ENCODE results near the gene ITIH4. TPM values are rescaled to one million over a fixed set of nuclear protein-coding genes. Genes with fewer than 3 reads are reported as not detected.
A peak's percentile ranks its signal among the peaks of the same experiment; 100 is the strongest.

ITIH4 gene
- total and polyA plus RNA-seq, 2 donors, result 3.3 to 5.0 TPM

DNA sequence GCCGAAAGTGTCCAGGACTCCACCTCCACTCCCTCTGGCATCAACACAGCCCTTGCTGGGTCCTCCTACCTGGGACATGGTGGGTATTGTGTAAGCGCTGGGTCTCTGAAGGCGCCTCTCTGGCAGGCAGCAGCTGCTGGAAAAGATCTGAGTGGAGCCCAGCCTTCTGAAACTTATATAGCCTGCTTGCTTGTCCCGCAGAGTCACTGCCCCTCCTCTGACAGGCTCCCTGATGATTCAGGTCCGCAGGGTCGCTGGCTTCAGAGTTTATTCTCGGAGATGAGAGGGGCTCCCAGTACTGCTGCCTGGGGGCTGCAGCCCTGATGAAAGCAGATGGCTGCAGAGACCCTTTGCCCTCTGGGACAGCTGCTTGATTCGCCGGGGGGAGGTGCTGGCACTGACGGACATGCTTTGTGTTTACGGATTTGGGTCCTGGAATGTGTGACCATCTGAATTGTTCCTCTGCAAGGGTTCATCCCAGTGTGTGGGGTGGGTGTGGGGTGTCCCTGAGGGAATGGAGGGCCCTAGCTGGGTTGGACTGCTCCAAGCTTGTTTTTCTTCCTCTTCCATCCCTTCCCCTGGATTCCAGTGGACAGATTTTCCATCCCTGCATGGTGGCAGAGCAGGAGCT is 4.5 kb upstream of the ITIH4 start, which contains the start of gene MUSTN1:
TSS of gene MUSTN1 (minus strand) at position 149 of the 631 bp plus-strand sequence. CDS start at position 78, 71 bp downstream.
- no peak for DNase-seq (ENCODE audit: extremely low spot score)
- 27% methylated on average over 11 of the region's 11 CpGs for whole genome bisulfite sequencing
- no peak within 1 kb of the TSS for H3K27ac ChIP-seq (ENCODE audit: low read depth)
- H3K36me3 ChIP-seq (ENCODE audit: insufficient read depth), result no peaks in the 10 kb centered on the region
- peak within 1 kb of the TSS; percentile 4 for H3K4me3 ChIP-seq (ENCODE audit: low read depth, low read length)
- H3K4me1 ChIP-seq (ENCODE audit: insufficient read depth), result no peaks in the 10 kb centered on the region

DNA sequence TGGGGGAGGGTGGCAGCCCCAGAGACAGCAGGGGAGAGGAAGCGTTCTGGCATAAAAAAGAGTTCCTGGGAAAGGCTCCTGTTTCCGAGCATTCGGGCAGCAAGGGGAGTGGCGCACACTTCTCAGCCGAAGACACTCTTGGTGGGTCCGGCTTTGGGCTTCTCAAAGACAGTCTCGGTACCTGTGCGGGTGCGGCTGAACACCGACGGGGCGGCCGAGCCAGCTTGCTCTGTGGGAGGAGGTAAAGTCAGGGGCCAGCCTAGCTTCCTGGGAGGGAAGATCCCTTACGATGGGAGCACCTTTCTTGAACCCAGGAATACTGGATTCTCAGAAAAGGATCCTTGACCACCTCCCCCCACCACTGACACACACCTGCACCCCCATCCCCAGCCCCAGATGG is 2.7 kb upstream of the ITIH4 start:
- H3K4me1 ChIP-seq (ENCODE audit: insufficient read depth), result no peaks in the 10 kb centered on the region
- no peaks in the 10 kb centered on the region for H3K36me3 ChIP-seq (ENCODE audit: insufficient read depth)
- DNase-seq (ENCODE audit: extremely low spot score), result no peak
- WGBS, result 92% methylated on average over 14 of the region's 14 CpGs
- H3K27ac ChIP-seq (ENCODE audit: low read depth), result no peak overlapping the region
- H3K4me3 ChIP-seq (ENCODE audit: low read depth, low read length), result no peak overlapping the region

DNA sequence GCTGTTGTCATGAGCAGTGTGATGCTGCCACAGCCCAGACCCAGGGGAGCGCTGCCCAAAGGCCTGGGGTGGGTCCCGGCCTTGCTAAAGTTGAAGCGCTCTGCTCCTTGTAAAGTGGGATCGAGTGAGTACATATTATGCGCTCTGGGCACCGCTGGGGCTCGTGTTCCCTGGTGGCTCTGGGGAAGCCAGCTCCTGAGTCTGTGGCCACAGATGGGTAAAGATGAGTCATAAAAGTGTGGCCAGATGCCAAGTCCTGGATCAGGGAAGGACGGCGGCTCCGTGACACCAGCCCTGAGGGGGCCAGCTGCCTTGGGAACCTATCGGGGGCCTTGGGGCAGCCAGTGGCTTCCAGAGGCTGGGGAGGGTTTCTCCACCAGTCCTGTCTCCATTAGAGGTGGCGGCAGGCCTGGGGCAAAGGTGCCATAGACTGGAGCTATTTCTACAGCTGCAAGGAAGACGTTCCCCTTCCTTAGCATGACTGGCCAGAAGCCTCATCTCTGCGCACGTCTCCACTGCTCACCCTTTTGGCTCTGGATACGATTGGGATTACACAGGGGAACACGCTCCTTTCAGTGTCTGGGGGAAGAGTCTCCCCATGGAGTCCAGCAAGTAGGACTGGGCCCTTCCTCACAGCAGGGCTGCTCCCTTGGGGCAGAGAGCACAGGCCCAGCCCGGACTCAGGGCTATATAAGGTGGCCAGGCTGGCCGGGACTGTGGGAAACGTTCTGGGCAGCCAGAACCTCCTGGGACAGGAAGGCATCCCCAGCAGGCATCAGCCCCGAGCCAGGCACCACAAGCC is 1.2 kb upstream of the ITIH4 start:
- Histone ChIP-seq H3K4me1 (ENCODE audit: insufficient read depth) (no peaks in the 10 kb centered on the region), H3K4me3 (ENCODE audit: low read depth, low read length) (no peak overlapping the region), H3K27ac (ENCODE audit: low read depth) (peak overlapping the region; percentile 4), H3K36me3 (ENCODE audit: insufficient read depth) (no peaks in the 10 kb centered on the region)
- 33% methylated on average over 21 of the region's 21 CpGs for WGBS
- no peak for DNase-seq (ENCODE audit: extremely low spot score)

DNA sequence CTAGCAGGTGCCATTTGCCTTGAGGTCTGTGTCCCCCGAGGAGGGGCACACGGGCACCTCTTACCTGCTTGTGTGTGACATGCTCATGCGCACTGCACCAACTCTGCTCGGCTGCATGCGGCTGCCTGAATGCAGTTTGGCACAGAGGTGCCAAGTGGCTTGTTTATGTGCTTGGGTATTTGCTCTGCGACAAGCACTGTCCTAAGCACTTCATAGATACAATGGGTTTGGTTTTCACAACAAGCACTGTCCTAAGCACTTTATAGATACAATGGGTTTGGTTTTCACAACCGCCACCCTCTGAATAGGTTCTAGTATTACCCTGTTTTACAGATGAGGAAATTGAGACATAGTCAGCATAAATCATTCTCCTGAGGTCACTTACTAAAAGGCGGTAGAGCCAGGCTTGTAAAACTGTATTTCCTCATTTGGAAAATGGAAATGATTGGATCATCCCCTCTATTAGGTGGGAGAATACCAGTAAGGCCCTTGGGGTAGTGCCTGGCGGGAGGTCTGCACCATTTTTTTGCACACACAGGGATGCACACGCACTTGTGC is 487 bp downstream of the ITIH4 start:
- Histone ChIP-seq H3K4me1 (ENCODE audit: insufficient read depth) (no peaks in the 10 kb centered on the region), H3K27ac (ENCODE audit: low read depth) (no peak overlapping the region)

DNA sequence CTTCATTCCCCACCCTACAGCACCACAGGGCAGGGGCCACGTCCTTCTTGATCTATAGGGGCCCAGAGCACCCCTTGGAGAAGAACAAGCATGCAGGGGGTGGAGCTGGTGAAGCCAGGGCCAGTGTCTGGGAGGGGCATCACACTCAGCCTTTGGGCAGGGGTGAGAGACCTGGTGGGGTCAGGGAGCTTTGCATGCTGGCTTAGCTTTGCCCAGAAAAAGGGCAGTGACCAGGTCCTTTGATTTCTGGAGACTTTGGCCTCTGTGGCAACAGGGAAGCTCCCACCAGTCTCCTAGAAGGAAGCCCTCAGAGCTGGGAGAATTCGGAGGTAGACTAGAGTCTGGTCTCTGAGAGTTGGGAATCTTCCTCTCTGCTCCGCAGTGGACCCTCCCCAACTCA is 990 bp downstream of the ITIH4 start:
- no peak for DNase-seq (ENCODE audit: extremely low spot score)
- H3K27ac ChIP-seq (ENCODE audit: low read depth), result no peak overlapping the region
- WGBS, result 86% methylated on average over 3 of the region's 3 CpGs
- no peaks in the 10 kb centered on the region for H3K4me1 ChIP-seq (ENCODE audit: insufficient read depth)
- no peaks in the 10 kb centered on the region for H3K36me3 ChIP-seq (ENCODE audit: insufficient read depth)
- H3K4me3 ChIP-seq (ENCODE audit: low read depth, low read length), result no peak overlapping the region

More for the DNA sequence above, 487 bp downstream of the ITIH4 start:
- DNase-seq (ENCODE audit: extremely low spot score), result no peak
- whole genome bisulfite sequencing, result 87% methylated on average over 10 of the region's 10 CpGs
- H3K4me3 ChIP-seq (ENCODE audit: low read depth, low read length), result no peak overlapping the region
- no peaks in the 10 kb centered on the region for H3K36me3 ChIP-seq (ENCODE audit: insufficient read depth)

DNA sequence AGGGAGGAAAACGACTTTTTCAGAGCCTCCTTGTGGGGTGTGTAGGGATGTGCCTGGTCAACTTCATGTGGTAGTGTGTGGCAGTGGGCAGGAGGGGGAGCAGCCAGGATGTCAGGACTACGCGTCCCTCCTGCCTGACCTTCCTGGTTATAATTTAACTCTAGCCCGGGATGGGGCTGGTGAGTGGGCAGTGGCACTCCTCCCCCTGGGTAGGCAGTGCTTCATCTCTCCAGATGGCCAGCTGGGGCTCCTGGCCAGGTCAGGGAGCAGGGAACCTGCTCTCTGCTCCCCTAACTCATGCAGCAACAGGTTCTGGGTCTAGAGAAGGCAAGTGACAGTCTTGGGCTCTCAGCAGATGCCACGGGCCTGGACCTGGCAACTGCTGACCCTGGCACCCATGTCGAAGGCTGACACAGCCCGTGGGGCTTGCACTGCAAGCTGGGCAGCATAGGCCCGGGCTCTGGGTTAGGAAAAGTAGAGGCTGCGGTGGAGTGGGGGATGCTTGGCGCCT is 2.6 kb downstream of the ITIH4 start:
- DNase-seq (ENCODE audit: extremely low spot score), result no peak
- no peaks in the 10 kb centered on the region for H3K4me1 ChIP-seq (ENCODE audit: insufficient read depth)
- H3K27ac ChIP-seq (ENCODE audit: low read depth), result no peak overlapping the region
- WGBS, result 73% methylated on average over 10 of the region's 10 CpGs
- no peak overlapping the region for H3K4me3 ChIP-seq (ENCODE audit: low read depth, low read length)
- H3K36me3 ChIP-seq (ENCODE audit: insufficient read depth), result no peaks in the 10 kb centered on the region

DNA sequence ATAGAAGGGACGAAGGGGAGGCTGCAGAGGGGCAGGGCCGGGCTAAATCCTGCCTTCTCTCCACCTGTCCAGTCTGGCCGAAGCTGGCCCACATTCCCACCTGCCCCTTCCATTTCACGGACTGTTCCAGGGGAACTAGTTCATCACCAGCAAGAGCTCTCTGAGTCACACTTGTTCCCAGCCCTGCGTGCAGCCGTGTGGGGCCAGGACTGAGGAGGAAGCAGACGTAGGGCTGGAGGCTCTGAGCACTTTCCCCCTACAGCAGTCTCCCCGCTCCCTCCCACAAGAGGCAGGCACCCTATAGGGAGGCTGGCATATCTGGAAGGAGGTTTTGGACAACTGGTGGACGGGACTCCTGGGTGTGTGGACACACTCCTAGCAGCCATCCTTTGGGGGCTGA is 3.0 kb downstream of the ITIH4 start:
- no peaks in the 10 kb centered on the region for H3K36me3 ChIP-seq (ENCODE audit: insufficient read depth)
- WGBS, result 61% methylated on average over 9 of the region's 9 CpGs
- no peak for DNase-seq (ENCODE audit: extremely low spot score)

DNA sequence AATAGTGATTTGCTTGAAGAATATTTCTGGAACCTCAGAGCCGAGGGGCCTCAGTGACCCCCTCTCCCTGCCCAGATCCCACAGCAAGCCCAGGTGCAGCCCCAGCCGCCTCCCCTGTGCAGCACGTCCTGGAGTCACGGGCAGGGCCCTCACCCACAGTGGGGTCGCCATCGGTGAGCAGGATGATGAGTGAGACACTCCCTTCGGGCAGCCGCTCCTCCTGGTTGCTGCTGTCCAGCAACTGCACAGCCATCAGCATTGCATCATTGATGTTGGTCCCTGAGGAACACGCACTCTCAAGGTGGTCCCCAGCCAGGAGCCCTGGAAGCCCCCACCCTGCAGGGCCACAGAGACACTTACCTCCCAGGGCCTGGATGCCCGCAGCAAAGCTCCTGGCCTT is 6.4 kb downstream of the ITIH4 start:
- no peaks in the 10 kb centered on the region for H3K36me3 ChIP-seq (ENCODE audit: insufficient read depth)
- H3K27ac ChIP-seq (ENCODE audit: low read depth), result no peak overlapping the region
- 94% methylated on average over 10 of the region's 10 CpGs for WGBS
- no peak overlapping the region for H3K4me3 ChIP-seq (ENCODE audit: low read depth, low read length)
- no peak for DNase-seq (ENCODE audit: extremely low spot score)
- H3K4me1 ChIP-seq (ENCODE audit: insufficient read depth), result no peaks in the 10 kb centered on the region

More for the DNA sequence above, 3.0 kb downstream of the ITIH4 start:
- no peak overlapping the region for H3K4me3 ChIP-seq (ENCODE audit: low read depth, low read length)
- no peak overlapping the region for H3K27ac ChIP-seq (ENCODE audit: low read depth)
- no peaks in the 10 kb centered on the region for H3K4me1 ChIP-seq (ENCODE audit: insufficient read depth)

DNA sequence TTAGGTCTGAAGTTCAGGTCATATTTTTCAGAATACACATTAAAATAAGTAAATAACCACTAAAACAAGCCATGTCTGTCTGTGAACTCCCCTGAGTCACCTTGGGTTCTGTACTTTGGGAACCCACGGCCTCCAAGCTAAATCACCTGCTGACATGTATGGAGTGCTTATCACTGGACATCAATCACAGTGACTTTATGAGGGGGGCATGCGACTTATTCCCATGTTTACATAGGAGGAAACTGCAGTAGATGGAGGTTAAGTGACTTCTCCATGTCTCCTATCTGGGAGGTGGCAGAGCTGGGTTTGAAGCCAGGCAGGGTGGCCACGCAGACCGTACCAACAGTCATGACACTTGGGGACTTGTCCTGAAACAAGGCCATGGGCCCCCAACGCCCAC is 8.1 kb downstream of the ITIH4 start:
- no peak overlapping the region for H3K27ac ChIP-seq (ENCODE audit: low read depth)
- no peak for DNase-seq (ENCODE audit: extremely low spot score)
- H3K4me3 ChIP-seq (ENCODE audit: low read depth, low read length), result no peak overlapping the region
- H3K4me1 ChIP-seq (ENCODE audit: insufficient read depth), result no peaks in the 10 kb centered on the region
- WGBS, result 86% methylated on average over 5 of the region's 5 CpGs
- H3K36me3 ChIP-seq (ENCODE audit: insufficient read depth), result no peaks in the 10 kb centered on the region

DNA sequence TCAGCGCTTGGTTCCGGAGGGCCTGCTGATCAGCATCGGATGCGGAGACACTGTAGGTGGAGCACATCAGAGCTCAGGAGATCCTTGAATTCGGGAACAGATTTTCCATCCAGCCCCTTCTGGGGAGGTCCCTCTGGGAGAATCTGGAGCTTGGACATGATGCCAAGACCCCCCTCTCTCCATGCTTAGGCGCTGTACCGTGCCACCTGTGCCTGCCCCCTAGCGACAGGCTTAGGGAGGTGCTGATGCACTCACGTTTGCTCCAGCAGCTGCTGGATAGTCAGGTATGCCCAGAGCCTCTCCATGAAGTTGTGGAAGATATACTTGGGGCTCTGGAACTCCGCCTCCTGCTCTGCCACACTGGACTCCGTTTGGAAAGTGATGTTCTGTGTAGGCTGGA is 9.7 kb downstream of the ITIH4 start:
- Histone ChIP-seq H3K4me1 (ENCODE audit: insufficient read depth) (no peaks in the 10 kb centered on the region), H3K4me3 (ENCODE audit: low read depth, low read length) (no peak overlapping the region), H3K27ac (ENCODE audit: low read depth) (no peak overlapping the region), H3K36me3 (ENCODE audit: insufficient read depth) (no peaks in the 10 kb centered on the region)
- 60% methylated on average over 11 of the region's 11 CpGs for WGBS
- DNase-seq (ENCODE audit: extremely low spot score), result no peak

DNA sequence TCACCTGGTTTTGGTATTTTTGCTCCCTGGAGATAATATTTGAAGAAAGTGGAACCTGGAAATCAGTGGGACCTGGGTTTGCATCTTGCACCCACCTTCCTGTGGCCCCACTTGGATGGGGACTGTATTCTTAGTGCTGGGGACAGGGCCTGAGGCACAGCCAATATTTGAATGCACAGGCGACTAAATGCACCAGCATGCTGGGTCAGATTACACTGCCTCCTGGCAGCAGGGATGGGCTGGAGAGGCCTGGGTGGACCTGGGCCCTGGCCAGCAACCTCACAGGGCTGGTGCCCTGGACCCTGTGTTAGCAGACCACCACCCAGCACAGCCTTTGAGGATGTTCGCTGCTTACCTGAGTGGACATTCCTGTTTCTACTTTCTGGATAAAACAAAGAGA is 10.5 kb downstream of the ITIH4 start:
- no peak for DNase-seq (ENCODE audit: extremely low spot score)
- Histone ChIP-seq H3K4me1 (ENCODE audit: insufficient read depth) (no peaks in the 10 kb centered on the region), H3K36me3 (ENCODE audit: insufficient read depth) (no peaks in the 10 kb centered on the region), H3K4me3 (ENCODE audit: low read depth, low read length) (no peak overlapping the region), H3K27ac (ENCODE audit: low read depth) (no peak overlapping the region)
- 67% methylated on average over 2 of the region's 2 CpGs for WGBS

DNA sequence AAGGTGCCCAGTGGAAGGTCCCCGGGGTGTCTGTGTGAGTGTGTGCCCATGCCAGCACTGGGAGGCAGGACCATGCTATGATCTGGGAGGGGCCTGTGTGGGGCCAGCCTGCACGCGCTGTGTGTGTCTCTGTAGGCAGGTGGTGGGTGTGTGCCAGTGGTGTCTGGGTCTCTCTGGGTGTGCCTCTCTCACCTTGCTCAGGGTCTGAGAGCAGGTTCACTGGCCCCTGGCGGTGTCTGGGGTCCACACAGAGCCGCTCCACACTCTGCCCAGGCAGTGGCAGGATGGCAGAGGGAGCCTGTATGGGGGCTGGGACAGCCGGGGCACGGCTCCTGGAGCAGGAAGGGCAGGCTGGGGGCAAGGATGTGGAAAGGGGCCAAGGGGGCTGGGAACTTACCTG is 12.6 kb downstream of the ITIH4 start:
- no peak for DNase-seq (ENCODE audit: extremely low spot score)
- H3K4me3 ChIP-seq (ENCODE audit: low read depth, low read length), result no peak overlapping the region
- H3K36me3 ChIP-seq (ENCODE audit: insufficient read depth), result no peaks in the 10 kb centered on the region
- no peak overlapping the region for H3K27ac ChIP-seq (ENCODE audit: low read depth)
- H3K4me1 ChIP-seq (ENCODE audit: insufficient read depth), result no peaks in the 10 kb centered on the region
- WGBS, result 93% methylated on average over 7 of the region's 7 CpGs

DNA sequence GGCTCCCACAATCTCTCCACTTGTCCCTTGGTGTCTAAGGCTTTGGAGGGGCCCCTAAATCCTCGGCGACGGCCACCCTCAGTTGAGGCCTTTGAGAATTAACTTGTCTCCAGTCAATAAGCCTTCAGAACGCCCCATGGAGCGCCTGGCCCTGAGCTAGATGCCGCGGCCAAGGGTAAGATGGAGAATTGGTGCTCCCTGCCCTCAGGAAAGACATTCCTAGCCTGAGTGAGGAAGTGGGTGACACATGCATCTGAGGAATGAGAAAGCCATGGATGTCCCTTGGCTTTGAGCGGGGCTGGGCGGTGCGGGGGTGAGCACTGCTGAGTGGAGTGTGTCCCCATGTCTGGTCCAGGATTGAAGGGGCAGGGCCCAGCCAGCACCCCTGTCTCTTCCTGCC is 13.3 kb downstream of the ITIH4 start:
- Histone ChIP-seq H3K4me1 (ENCODE audit: insufficient read depth) (no peaks in the 10 kb centered on the region), H3K4me3 (ENCODE audit: low read depth, low read length) (no peak overlapping the region), H3K27ac (ENCODE audit: low read depth) (no peak overlapping the region), H3K36me3 (ENCODE audit: insufficient read depth) (no peaks in the 10 kb centered on the region)
- WGBS, result 92% methylated on average over 10 of the region's 10 CpGs
- no peak for DNase-seq (ENCODE audit: extremely low spot score)

DNA sequence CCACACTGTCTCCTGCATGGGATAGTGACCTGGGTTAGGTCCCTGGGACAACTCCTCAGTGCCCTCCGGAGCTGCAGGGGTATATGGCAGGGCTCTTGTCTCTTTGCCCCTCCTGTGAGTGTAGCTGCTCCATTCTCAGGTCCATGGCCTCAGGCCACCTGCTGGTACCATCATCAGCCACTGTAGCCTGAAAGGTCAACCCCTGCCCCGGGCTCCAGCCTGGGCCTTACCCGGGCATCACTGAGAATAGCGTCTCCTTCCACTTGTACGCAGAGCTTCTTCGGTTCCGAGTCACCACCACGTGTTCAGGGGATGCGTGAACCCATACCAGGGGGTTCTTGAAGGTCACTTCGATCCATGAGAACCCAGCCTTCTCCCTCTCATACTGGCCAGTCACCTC is 13.8 kb downstream of the ITIH4 start:
- H3K4me3 ChIP-seq (ENCODE audit: low read depth, low read length), result no peak overlapping the region
- no peaks in the 10 kb centered on the region for H3K4me1 ChIP-seq (ENCODE audit: insufficient read depth)
- DNase-seq (ENCODE audit: extremely low spot score), result no peak
- WGBS, result 90% methylated on average over 10 of the region's 10 CpGs
- H3K36me3 ChIP-seq (ENCODE audit: insufficient read depth), result no peaks in the 10 kb centered on the region
- no peak overlapping the region for H3K27ac ChIP-seq (ENCODE audit: low read depth)

Data from urinary bladder (tissue), 4 donors.